Pancreas (tissue), 10 donors: ENCODE data around the gene MYO1E. TPM values are rescaled to one million over a fixed set of nuclear protein-coding genes. Genes with fewer than 3 reads are reported as not detected.
A peak's percentile ranks its signal among the peaks of the same experiment; 100 is the strongest.

Experiments
- ATAC-seq, 4 donors: fragments of 200-7000 bp; cut with Tn5 transposase; one replicate each; pipeline versions ENCODE4 v1.8.0 to v1.9.1; 2020; ENCODE audit warnings: mild to moderate bottlenecking in 4 of 4, moderate library complexity in 4 of 4
- DNase-seq, 6 donors: peaks; one replicate each; pipeline ENCODE4 v3.0.0-alpha.2; 2020
- FAIRE-seq: peaks from 2 replicates; lab custom pipeline; 2012; peaks lifted over from hg19 to GRCh38; lab: Jason Lieb, UNC
- H3K27ac ChIP-seq, 4 donors: fragments of 200-600 bp; sonication (generic); 1 replicate in 3 of 4; 2 replicates in 1 of 4; pipeline versions ENCODE4 v1.5.0 to v1.8.0; 2020
- H3K27me3 ChIP-seq, 4 donors: fragments of 200-600 bp; one replicate each; pipeline ENCODE4 v1.8.0; 2021
- H3K36me3 ChIP-seq, 3 donors: fragments of 200-600 bp; sonication (generic) in 1 of 3; one replicate each; pipeline versions ENCODE4 v1.5.0 to v1.8.0; 2020 to 2021
- H3K4me1 ChIP-seq, 3 donors: fragments of 200-600 bp; one replicate each; pipeline ENCODE4 v1.8.0; 2021
- H3K4me3 ChIP-seq, 4 donors: fragments of 200-600 bp; sonication (generic) in 2 of 4; one replicate each; pipeline versions ENCODE4 v1.5.0 to v1.8.0; 2020 to 2021
- H3K9me3 ChIP-seq, 4 donors: fragments of 200-600 bp; one replicate each; pipeline ENCODE4 v1.8.0; 2021
- whole genome bisulfite sequencing, 2 donors: extraction: QIAGEN DNeasy Blood & Tissue Kit; methylation state at CpG; one replicate each; pipeline ENCODE4 v1.1.7; 2013; 5-methylcytosine and 5-hydroxymethylcytosine counted together
- intact Hi-C, 3 donors: fragments of 100-400 bp; cut with DNase I; formaldehyde crosslinking; loops; one replicate each; pipeline versions ENCODE4 v1.11.1 to v1.14.2; 2022
- polyA plus RNA-seq, 2 donors: library from polyadenylated mRNA; stranded (reverse); fragments of 200-250 nt; gene quantifications; one replicate each; pipeline ENCODE4 v1.2.3, GENCODE V29; 2013
- total RNA-seq, 6 donors: library from RNA; stranded (reverse); fragmentation: NEBNext Ultra II Directional in 4 of 6; extraction: Animal tissue kit (Norgen Biotek cat#: 25700) in 4 of 6; gene quantifications; one replicate each; pipeline versions ENCODE4 v1.2.1 to v1.2.4, GENCODE V29; 2021 to 2023
- TF ChIP-seq, protein P1 (sequence below), 4 donors: fragments of 200-600 bp; sonication (generic) in 3 of 4; IDR thresholded peaks; one replicate each; pipeline versions ENCODE4 v1.5.0 to v1.8.0; 2021; ENCODE audit warnings: antibody characterized with exemption in 4 of 4
- donor health status: healthy with polysubstance abuse.
- donor health status: DM: no; HTN: no; CAD: no; lungs with moderate emphysema.
- donor health status: DM: no; HTN: no; CAD: no.
- donor health status: control.
- donor health status: control.
- donor health status: Bipolar disorder and iron deficiency.
- donor health status: DM: yes; HTN: yes; CAD: no.
- donor health status: DM: no; HTN: no; CAD: no.
- donor health status: DM: no; HTN: no; CAD: no.
- donor health status: DM: yes; HTN: yes; CAD: no.

The MYO1E gene
- total and polyA plus RNA-seq, 8 donors = 7.8 to 81.1 (median 25.6) TPM

DNA sequence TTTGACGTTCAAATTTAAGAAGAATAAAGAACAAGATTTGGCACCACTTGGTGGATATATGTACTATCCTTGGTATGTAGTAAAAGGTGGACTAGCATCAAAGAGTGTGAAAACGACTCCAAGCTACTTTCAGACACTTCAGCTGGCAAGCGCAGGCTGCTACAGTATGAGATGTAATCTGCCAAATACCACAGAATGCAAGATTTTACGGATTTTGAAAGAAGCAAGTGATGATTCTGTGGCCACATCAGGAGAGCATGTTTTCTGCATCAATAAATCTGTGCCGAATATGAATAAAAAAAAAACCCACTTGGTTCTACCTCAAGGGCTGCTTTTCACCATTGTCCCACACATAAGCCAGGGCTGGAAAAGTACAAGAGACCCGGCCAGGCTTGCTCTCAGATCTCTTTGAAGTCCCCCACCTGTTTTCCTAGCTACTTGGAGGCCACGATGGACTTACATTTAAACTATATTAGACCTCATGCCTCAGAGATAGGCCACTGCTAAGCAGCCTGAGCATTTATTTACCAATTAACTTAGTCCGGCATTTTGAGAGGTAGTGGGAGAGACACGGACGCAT lies 37.4 kb downstream of the MYO1E start:
- H3K4me1 ChIP-seq = peaks cover 3 to 22% (median 5%) of the 10 kb centered on the region in 3 donors
- TF ChIP-seq, protein P1, sequence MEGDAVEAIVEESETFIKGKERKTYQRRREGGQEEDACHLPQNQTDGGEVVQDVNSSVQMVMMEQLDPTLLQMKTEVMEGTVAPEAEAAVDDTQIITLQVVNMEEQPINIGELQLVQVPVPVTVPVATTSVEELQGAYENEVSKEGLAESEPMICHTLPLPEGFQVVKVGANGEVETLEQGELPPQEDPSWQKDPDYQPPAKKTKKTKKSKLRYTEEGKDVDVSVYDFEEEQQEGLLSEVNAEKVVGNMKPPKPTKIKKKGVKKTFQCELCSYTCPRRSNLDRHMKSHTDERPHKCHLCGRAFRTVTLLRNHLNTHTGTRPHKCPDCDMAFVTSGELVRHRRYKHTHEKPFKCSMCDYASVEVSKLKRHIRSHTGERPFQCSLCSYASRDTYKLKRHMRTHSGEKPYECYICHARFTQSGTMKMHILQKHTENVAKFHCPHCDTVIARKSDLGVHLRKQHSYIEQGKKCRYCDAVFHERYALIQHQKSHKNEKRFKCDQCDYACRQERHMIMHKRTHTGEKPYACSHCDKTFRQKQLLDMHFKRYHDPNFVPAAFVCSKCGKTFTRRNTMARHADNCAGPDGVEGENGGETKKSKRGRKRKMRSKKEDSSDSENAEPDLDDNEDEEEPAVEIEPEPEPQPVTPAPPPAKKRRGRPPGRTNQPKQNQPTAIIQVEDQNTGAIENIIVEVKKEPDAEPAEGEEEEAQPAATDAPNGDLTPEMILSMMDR (IDR thresholded peaks at IDR 0.05) = no peak
- DNase-seq (no peak), ATAC-seq (no peak), FAIRE-seq (no peak)
- no peaks in the 10 kb centered on the region for H3K27me3 ChIP-seq
- H3K36me3 ChIP-seq = no peaks in the 10 kb centered on the region
- H3K27ac ChIP-seq = no peak overlapping the region
- no peaks in the 10 kb centered on the region for H3K9me3 ChIP-seq
- intact Hi-C loops = no loop called here
- WGBS, 2 donors = 78 to 80% methylated on average over 10 of the region's 10 CpGs
- H3K4me3 ChIP-seq = no peak overlapping the region

DNA sequence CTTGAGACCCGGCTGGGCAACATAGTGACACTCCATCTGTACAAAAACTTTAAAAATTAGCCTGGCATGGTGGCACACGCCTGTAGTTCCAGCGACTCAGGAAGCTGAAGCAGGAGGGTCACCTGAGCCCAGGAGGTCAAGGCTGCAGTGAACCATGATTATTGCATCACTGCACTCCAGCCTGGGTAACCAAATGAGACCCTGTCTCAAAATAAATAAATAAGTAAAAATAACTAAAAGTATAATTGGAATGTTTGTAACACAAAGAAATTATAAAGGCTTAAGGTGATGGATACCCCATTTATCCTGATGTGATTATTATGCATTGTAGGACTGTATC lies 38.6 kb downstream of the MYO1E start:
- no peak overlapping the region for H3K4me3 ChIP-seq
- intact Hi-C loops = no loop called here
- H3K27me3 ChIP-seq = no peaks in the 10 kb centered on the region
- no peaks in the 10 kb centered on the region for H3K9me3 ChIP-seq
- no peak for FAIRE-seq
- peaks cover 11 to 33% (median 17%) of the 10 kb centered on the region in 3 donors for H3K4me1 ChIP-seq
- no peak for DNase-seq
- ATAC-seq = no peak
- H3K27ac ChIP-seq = no peak overlapping the region
- WGBS, 2 donors = 93 to 97% methylated on average over 3 of the region's 3 CpGs
- TF ChIP-seq, protein P1 (IDR thresholded peaks at IDR 0.05) = no peak
- H3K36me3 ChIP-seq = no peaks in the 10 kb centered on the region

DNA sequence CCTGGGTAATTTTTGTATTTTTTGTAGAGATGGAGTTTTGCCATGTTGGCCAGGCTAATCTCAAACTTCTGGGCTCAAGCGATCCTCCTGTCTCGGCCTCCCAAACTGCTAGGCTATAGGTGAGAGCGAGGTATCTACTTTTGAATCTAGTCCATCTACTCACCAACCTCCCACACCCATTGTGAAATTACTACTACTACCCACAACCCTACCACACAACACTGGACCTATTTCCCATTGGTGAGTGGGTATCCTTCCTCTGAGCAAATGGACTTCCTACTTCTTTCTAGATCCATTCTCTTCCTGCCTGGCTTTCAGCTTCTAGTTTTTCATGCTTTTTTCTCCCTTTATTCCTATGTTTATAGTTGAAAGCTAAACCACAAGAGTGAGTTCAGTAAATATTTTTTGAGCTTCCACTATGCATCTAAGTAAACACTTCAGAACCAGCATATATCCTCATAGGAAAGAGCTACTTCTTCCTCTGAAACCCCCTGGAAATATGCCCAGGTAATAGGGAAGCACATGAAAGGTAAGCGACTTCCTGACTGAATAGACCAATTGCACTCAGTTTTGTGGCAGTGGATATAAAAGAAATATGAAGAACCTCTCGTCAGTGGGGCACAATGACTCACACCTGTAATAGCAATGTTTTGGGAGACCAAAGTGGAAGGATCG lies 39.1 kb downstream of the MYO1E start:
- H3K27me3 ChIP-seq = no peaks in the 10 kb centered on the region
- DNase-seq (no peak), ATAC-seq (no peak), FAIRE-seq (no peak)
- WGBS, 2 donors = 94% methylated on average over 6 of the region's 6 CpGs
- no peaks in the 10 kb centered on the region for H3K36me3 ChIP-seq
- H3K27ac ChIP-seq = no peak overlapping the region
- no peaks in the 10 kb centered on the region for H3K9me3 ChIP-seq
- intact Hi-C loops = no loop called here
- H3K4me1 ChIP-seq = peaks cover 11 to 38% (median 21%) of the 10 kb centered on the region in 3 donors
- TF ChIP-seq, protein P1 (IDR thresholded peaks at IDR 0.05) = no peak
- no peak overlapping the region for H3K4me3 ChIP-seq

DNA sequence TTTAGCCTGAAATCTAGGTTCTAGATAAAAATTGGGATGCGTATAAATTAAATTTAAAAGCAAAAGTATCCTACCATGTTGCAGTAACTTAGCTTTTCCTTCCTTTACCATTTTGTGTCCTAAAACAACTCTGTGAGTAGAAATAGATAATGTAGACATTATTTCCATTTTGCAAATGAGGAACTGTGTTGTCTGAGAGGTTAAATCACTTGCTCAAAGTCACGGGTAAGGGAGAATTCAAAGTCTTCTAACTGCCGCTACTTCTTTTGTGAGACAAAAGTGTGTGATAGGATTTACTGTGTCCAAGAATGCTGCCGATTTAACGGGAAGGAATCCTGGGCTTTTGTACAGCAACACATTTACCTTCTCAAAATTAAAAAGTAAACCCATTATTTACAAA lies 40.7 kb downstream of the MYO1E start:
- no peak for ATAC-seq
- TF ChIP-seq, protein P1 (IDR thresholded peaks at IDR 0.05) = no peak
- Histone ChIP-seq H3K27me3 (no peaks in the 10 kb centered on the region), H3K9me3 (no peaks in the 10 kb centered on the region), H3K27ac (no peak overlapping the region), H3K36me3 (no peaks in the 10 kb centered on the region), H3K4me1 (peaks cover 11 to 41% (median 21%) of the 10 kb centered on the region in 3 donors), H3K4me3 (no peak overlapping the region)
- DNase-seq = no peak
- intact Hi-C loops = no loop called here
- 87 to 88% methylated on average over 5 of the region's 5 CpGs for WGBS, 2 donors
- no peak for FAIRE-seq

DNA sequence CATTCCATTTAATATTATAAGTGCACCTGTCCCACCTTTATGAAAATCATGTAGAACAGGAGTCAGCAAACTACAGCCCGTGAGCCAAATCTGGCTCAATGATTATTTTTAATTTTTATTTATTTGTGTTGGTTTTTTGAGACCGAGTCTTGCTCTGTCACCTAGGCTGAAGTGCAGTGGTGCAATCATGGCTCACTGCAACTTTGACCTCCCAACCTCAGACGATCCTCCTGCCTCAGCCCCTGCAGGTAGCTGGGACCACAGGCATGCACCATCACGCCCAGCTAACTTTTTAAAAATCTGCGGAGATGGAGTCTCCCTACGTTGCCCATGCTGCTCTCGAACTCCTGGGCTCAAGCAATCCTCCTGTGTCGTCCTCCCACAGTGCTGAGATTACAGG lies 42.0 kb downstream of the MYO1E start:
- TF ChIP-seq, protein P1 (IDR thresholded peaks at IDR 0.05) = no peak
- Histone ChIP-seq H3K36me3 (no peaks in the 10 kb centered on the region), H3K4me1 (peaks cover 11 to 41% (median 21%) of the 10 kb centered on the region in 3 donors), H3K4me3 (no peak overlapping the region), H3K9me3 (no peaks in the 10 kb centered on the region), H3K27me3 (no peaks in the 10 kb centered on the region), H3K27ac (peak overlapping the region in 2 of 4 donors; percentile 64 to 67)
- 88 to 93% methylated on average over 8 of the region's 8 CpGs for WGBS, 2 donors
- no peak for ATAC-seq
- no peak for FAIRE-seq
- intact Hi-C loops = no loop called here
- no peak for DNase-seq
